Fibroblast of pulmonary artery (primary cell): Measurements from ENCODE around the gene LRRC4C.

Source experiments
- DNase-seq: peaks from one replicate; pipeline ENCODE4 v3.0.0-alpha.2; 2010; ENCODE audit warnings: low read depth
- H3K4me3 ChIP-seq: replicated peaks from 2 replicates; pipeline ENCODE4 v1.5.1; 2011; ENCODE audit warnings: low read depth, mild to moderate bottlenecking, control low read depth, low read length, moderate library complexity
- CTCF ChIP-seq: IDR thresholded peaks from 2 replicates; pipeline ENCODE4 v1.5.1; 2011; ENCODE audit warnings: mild to moderate bottlenecking, control low read depth, low read length, inconsistent platforms; ENCODE audit errors: missing control alignments

Gene LRRC4C

DNA sequence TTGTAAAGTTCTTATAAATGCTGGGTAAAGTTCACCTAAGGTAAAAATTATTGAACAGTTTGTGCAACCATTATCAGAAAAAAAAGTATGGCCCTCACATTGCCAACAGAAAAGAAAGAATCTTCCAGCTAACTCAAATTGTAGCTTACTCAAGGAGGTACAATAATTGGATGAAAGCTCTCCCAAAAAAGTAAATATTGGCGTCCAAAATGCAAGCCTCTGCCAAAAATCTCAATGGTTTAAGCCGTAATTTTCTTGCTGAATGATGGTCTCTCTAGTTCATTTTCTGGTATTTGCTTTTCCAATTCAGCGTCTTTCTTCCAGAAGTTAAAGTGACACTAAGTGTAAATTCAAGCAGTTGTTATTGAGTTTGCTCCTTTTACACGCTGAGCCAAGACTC lies 727.3 kb downstream of the LRRC4C start:
- H3K4me3 ChIP-seq = no peak overlapping the region

DNA sequence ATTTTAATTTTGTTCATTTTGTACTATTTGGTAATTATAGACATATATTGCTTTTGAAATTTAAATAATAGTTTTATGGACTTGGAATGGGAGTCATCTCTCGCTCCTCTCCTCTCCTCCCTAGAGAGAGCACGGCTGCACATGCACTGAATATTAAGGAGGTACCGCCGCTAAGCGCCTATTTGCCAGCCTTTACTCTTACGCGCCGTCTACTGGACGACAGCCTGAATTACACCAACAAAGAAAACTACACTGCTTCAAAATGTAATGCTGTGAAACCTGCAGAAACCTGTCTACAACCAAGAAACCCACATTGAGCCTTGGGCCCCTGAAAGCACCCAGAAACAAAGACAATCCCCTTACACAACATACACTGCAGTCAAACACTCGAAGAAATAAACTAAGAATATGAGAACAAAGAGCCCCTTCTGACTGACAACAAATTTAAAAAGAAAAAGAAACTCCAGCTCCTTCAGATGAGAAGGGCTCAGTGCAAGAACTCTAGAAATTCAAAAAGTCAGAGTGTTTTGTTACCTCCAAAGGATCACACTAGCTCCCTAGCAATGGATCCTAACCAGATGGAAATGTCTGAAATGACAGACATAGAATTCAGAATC lies 737.2 kb downstream of the LRRC4C start:
- TF ChIP-seq CTCF = peak; percentile 46
- DNase-seq = peak; percentile 20
- no peak overlapping the region for H3K4me3 ChIP-seq

More for the DNA sequence above, 727.3 kb downstream of the LRRC4C start:
- no peak for DNase-seq
- TF ChIP-seq CTCF = no peak

DNA sequence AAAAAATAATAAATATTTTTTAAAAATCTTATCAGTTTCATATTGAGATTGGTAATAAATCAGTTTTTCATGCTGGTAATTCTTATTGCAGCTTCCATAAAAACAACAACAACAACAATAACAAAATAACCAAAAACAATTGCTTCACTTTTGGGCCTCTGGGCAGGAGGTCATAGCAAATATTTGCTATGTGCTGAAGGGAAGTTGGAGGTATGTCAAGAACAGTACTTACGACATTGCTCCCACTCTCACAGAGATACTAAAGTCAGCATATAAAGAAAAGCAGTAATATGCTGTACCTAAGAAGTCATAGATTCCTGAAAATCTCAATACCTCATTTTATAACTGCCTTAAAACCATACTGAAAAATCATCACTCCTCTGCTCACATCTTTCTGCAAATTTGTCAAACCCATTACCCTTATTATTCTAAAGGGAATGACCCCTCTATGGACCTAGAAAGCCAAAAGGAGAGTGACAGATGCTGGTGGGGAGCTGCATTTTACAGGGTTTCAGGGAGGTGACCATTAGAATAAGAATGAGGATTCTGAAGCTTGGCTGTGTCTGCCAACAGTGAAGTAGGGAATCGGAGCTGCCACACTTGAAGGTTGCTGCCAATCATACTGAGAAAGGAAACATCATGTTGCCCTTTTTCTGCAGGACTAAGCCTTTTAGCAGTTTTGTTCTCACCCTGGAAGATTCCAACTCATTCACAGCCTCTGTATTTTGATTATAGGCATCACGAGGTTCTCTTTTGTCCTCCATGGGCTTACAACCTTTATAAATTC lies 742.9 kb downstream of the LRRC4C start:
- no peak for DNase-seq
- no peak overlapping the region for H3K4me3 ChIP-seq
- no peak for TF ChIP-seq CTCF

GRCh38 chr11:40713083-40713482 lies 746.4 kb downstream of the LRRC4C start:
- no peak for TF ChIP-seq CTCF
- H3K4me3 ChIP-seq = no peak overlapping the region
- DNase-seq = no peak

GRCh38 chr11:40701027-40701426 lies 758.4 kb downstream of the LRRC4C start:
- no peak for DNase-seq
- H3K4me3 ChIP-seq = no peak overlapping the region
- no peak for TF ChIP-seq CTCF

- no peak for DNase-seq
- TF ChIP-seq CTCF = no peak
- no peak overlapping the region for H3K4me3 ChIP-seq
Observed at GRCh38 chr11:40689823-40690222, 769.6 kb downstream of the LRRC4C start.
